Mesothelial cell of epicardium (in vitro differentiated cells): ENCODE results near the gene WBP2. TPM values are rescaled to one million over a fixed set of nuclear protein-coding genes. Genes with fewer than 3 reads are reported as not detected.

Experiments
- DNase-seq, 2 experiments: peaks; one replicate each; pipeline ENCODE4 v3.0.0; 2021; ENCODE audit warnings: low spot score in 2 of 2; ENCODE audit not compliant: unreplicated experiment in 2 of 2
- H3K27ac Mint-ChIP-seq: 2 replicates; pipeline ENCODE4 v1.8.0; 2021; ENCODE audit warnings: mixed read lengths
- H3K27me3 Mint-ChIP-seq: 2 replicates; pipeline ENCODE4 v1.8.0; 2021; ENCODE audit warnings: low read depth, mixed read lengths
- H3K36me3 Mint-ChIP-seq: 2 replicates; pipeline ENCODE4 v1.8.0; 2021; ENCODE audit warnings: mixed read lengths
- H3K4me1 Mint-ChIP-seq: 2 replicates; pipeline ENCODE4 v1.8.0; 2021; ENCODE audit warnings: mixed read lengths
- H3K4me3 Mint-ChIP-seq: 2 replicates; pipeline ENCODE4 v1.8.0; 2021; ENCODE audit warnings: mild to moderate bottlenecking, moderate library complexity, mixed read lengths
- H3K9me3 Mint-ChIP-seq: 2 replicates; pipeline ENCODE4 v1.8.0; 2021; ENCODE audit warnings: mixed read lengths
- total RNA-seq: library from RNA; stranded (reverse); gene quantifications from 3 replicates; pipeline ENCODE4 v1.2.1, GENCODE V29; 2021
- TF ChIP-seq, protein P1 (sequence below): fragments of 200-600 bp; sonication (generic); IDR thresholded peaks from one replicate; pipeline ENCODE4 v1.5.0; 2021; ENCODE audit warnings: antibody characterized with exemption; ENCODE audit not compliant: unreplicated experiment

Gene WBP2
- total RNA-seq, 1 donor from 2014 or later: 42.3 TPM

DNA sequence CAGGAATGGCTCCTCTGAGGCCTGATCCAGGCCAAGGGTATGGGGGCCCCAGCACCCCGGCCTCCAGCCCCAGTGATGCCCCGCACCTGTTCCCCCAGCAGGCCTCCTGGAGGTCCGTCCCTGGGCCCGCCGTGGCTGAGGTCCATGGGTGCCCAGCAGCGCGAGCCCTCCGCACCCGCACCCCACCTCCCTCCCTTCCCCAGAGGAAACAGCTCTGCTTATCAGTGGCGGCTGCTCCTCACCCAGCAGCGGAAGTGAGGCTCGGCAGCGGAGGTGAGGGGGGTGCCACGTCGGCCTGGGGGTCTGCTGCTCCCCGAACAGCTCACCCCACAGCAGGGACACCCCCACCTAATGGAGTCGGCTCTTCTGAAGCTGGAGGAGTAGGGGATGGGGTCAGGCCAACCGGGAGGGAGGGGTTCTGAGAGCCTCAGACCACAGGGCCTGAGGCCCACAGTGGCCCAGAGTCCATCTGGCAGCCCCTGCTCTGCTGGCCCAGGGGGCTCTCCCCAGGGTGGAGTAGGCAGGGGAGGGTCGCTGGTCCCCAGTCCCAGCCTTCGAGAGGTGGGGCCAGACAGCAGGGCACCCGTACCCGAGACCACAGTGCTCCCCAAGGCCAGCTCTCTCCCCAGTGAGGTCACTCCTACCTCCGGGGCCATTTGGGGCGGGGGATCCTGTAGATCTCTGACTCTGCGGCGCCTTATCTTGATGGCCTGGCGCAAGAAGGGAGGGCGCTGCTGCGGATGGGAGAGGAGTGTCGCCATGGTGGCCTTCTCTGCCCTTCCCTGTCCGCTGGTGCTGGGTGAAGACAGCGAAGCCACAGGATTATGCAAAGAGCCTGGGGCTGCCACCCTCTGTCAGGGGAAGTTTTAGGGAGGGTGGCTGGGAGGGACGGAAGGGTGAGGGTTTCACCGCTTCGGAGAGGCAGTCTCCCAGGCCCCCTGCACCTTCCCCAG, 11.3 kb downstream of the WBP2 start, which contains the start of gene UNC13D:
UNC13D (minus strand) TSS at position 828 of the 953 bp plus-strand sequence; CDS start at position 761, 67 bp downstream.
- Mint-ChIP-seq H3K36me3 (peaks cover 11% of the 10 kb centered on the region), H3K27me3 (no peaks in the 10 kb centered on the region), H3K4me1 (peaks cover 17% of the 10 kb centered on the region), H3K27ac (peak within 1 kb of the TSS; percentile 88), H3K9me3 (no peaks in the 10 kb centered on the region), H3K4me3 (no peak within 1 kb of the TSS)
- DNase-seq: no peak
- TF ChIP-seq, protein P1, sequence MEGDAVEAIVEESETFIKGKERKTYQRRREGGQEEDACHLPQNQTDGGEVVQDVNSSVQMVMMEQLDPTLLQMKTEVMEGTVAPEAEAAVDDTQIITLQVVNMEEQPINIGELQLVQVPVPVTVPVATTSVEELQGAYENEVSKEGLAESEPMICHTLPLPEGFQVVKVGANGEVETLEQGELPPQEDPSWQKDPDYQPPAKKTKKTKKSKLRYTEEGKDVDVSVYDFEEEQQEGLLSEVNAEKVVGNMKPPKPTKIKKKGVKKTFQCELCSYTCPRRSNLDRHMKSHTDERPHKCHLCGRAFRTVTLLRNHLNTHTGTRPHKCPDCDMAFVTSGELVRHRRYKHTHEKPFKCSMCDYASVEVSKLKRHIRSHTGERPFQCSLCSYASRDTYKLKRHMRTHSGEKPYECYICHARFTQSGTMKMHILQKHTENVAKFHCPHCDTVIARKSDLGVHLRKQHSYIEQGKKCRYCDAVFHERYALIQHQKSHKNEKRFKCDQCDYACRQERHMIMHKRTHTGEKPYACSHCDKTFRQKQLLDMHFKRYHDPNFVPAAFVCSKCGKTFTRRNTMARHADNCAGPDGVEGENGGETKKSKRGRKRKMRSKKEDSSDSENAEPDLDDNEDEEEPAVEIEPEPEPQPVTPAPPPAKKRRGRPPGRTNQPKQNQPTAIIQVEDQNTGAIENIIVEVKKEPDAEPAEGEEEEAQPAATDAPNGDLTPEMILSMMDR: no peak

DNA sequence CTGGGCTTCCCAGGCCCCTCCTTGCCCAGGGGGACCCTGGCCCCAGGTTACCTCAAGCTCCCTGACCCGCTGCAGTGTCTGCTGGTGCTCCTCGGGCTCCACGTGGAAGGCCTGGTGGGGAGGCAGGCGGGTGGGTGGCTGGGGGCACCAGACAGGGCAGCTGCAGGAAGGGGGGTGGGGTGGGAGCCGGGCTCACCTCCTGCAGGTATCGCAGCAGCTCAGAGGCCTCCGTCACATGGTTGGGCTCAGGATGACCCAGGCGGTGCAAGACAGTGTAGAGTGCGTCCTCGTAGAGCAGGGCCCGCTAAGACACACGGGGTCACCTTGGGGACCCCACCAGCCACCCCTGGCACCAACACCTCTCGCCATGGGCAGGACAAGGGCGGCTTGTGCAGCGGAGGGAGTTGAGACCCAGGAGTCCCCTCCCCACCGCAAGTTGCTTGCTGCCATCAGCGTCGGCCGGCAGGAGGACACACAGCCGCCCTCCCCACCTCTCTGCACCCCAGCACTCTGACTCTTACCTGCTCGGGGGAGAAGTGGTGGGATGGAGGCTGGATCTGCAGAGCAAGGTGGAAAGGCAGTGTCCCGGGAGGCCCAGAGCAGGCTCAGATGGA, 12.1 kb downstream of the WBP2 start:
- Mint-ChIP-seq H3K4me3 (no peak overlapping the region), H3K36me3 (peaks cover 7% of the 10 kb centered on the region), H3K9me3 (no peaks in the 10 kb centered on the region), H3K27ac (no peak overlapping the region), H3K4me1 (peaks cover 17% of the 10 kb centered on the region), H3K27me3 (no peaks in the 10 kb centered on the region)
- DNase-seq: no peak
- TF ChIP-seq, protein P1: no peak

DNA sequence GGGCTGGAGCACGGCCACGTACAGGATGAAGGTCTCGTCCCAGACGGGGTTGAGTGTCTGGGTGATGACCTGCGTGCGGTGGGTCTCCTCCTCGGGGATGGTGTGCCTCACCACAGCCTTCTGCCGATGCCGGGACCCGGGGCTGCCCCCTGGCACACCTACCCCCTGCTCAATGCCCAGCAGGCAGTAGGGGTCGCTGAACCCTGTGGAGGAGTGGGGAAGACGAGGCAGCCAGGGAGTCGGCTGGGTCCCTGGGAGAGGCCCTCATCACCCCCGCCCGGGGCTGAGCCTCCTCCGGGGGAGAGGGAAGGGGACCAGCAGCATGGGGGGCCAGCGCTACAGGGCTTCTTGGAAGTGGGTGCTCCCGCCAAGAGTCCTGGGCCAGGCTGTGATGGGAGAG, 12.7 kb downstream of the WBP2 start:
- TF ChIP-seq, protein P1: no peak
- Mint-ChIP-seq H3K36me3 (peaks cover 7% of the 10 kb centered on the region), H3K27ac (no peak overlapping the region), H3K4me3 (no peak overlapping the region), H3K27me3 (no peaks in the 10 kb centered on the region), H3K4me1 (peaks cover 19% of the 10 kb centered on the region), H3K9me3 (no peaks in the 10 kb centered on the region)
- DNase-seq: no peak

DNA sequence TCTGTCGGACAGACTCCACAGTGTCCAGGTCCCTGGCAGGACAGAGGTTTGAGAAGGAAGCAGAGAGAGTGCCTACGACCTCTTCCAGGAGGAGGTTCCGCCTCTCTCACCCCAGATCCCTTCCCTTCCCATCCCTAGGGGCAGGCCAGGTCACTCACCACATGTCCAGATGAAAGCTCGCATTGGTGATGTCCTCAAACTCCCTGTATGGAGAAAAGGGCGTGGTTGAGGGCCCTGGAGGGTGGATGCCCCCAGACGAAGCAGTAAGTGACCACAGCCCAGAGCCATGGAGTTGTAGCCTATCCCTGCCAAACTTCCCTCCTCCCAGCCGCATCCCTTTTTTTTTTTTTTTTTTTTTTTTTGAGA, 14.4 kb downstream of the WBP2 start:
- no peaks in the 10 kb centered on the region for H3K9me3 Mint-ChIP-seq
- no peak overlapping the region for H3K4me3 Mint-ChIP-seq
- H3K27ac Mint-ChIP-seq: no peak overlapping the region
- TF ChIP-seq, protein P1: no peak
- H3K36me3 Mint-ChIP-seq: peaks cover 3% of the 10 kb centered on the region
- H3K4me1 Mint-ChIP-seq: peaks cover 15% of the 10 kb centered on the region
- DNase-seq: no peak
- H3K27me3 Mint-ChIP-seq: no peaks in the 10 kb centered on the region

DNA sequence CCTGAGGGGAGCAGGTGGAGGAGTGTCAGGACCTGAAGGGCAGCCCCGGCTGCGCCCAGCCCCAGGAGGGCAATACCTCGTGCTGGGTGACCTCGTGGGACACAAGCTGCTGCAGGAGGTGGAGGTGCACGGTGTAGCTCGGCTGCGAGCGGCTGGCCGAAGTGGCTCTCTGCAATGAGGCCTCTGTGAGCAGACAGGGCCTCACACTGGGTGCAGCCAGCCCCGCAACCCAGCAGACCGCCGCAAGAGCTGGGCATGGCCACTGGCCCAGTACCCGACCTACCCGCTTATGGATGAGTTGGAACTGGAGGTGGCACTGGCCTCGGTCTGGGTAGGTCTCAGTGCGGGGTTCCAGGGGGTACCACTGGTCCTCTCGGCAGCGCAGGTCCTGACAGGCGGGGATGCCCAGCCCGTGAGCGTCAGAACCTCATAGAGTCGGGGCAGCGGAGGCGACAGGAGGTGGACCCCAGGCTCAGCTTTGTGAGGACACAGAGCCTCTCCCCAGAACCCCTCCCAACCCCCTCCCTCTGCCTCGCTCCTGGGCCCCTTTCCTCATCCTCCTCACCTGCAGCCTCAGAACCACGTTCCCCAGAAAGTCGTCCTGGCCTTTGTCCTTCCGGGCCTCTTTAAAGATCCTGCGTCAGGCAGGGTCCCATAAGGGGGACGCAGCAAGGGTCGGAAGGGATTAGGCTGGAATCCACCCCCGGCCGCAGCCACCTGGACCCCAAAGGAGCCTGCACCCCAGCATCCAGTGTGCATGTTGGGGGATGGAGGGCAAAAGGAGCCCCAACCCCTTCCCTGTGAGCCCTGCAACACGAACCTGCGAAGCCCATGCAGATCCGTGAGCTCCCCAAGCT, 15.0 kb downstream of the WBP2 start:
- Mint-ChIP-seq H3K9me3 (no peaks in the 10 kb centered on the region), H3K4me1 (peaks cover 10% of the 10 kb centered on the region), H3K27ac (no peak overlapping the region), H3K27me3 (no peaks in the 10 kb centered on the region), H3K4me3 (no peak overlapping the region), H3K36me3 (no peaks in the 10 kb centered on the region)
- no peak for DNase-seq
- TF ChIP-seq, protein P1: no peak
